WTC11 (cell line): Measurements from ENCODE around the gene FARP2. TPM values are rescaled to one million over a fixed set of nuclear protein-coding genes. Genes with fewer than 3 reads are reported as not detected.
A peak's percentile ranks its signal among the peaks of the same experiment; 100 is the strongest.

Source experiments
- ATAC-seq: fragments of 200-7000 bp; cut with Tn5 transposase; 2 replicates; pipeline ENCODE4 v1.10.0; 2021; ENCODE audit warnings: mild to moderate bottlenecking, moderate library complexity
- CTCF ChIA-PET: fragments of 300-600 bp; sonication (Branson Sonifier 250); formaldehyde crosslinking; loops from one replicate; lab custom pipeline; 2021; ENCODE audit warnings: antibody characterized with exemption; lab: Charles Lee
- POLR2A ChIA-PET: fragments of 350-600 bp; sonication (Branson Sonifier 250); formaldehyde crosslinking; loops from one replicate; lab custom pipeline; 2021; ENCODE audit warnings: antibody characterized with exemption; lab: Charles Lee
- DNase-seq: peaks from one replicate; pipeline ENCODE4 v3.0.0; 2021; ENCODE audit warnings: low spot score
- H3K27ac Mint-ChIP-seq: 2 replicates; pipeline ENCODE4 v1.8.0; 2021; ENCODE audit warnings: mixed read lengths
- H3K27me3 Mint-ChIP-seq: 2 replicates; pipeline ENCODE4 v1.8.0; 2021; ENCODE audit warnings: low read depth, mild to moderate bottlenecking, moderate library complexity, mixed read lengths
- H3K36me3 Mint-ChIP-seq: 2 replicates; pipeline ENCODE4 v1.8.0; 2021; ENCODE audit warnings: mixed read lengths
- H3K4me1 Mint-ChIP-seq: 2 replicates; pipeline ENCODE4 v1.8.0; 2022; ENCODE audit warnings: mixed read lengths
- H3K4me3 Mint-ChIP-seq: 2 replicates; pipeline ENCODE4 v1.8.0; 2021; ENCODE audit warnings: mild to moderate bottlenecking, moderate library complexity, mixed read lengths
- H3K9me3 Mint-ChIP-seq: 2 replicates; pipeline ENCODE4 v1.8.0; 2021; ENCODE audit warnings: mixed read lengths
- ATF1 ChIP-seq: sonication (generic); formaldehyde crosslinking; IDR thresholded peaks from 2 replicates; pipeline ENCODE4 v1.8.1; 2023; ENCODE audit warnings: mild to moderate bottlenecking, moderate library complexity, missing genetic modification reagents
- EMX1 ChIP-seq: fragments of 250-450 bp; sonication (Bioruptor Pico); IDR thresholded peaks from 2 replicates; pipeline ENCODE4 v1.8.0; 2021; ENCODE audit warnings: mild to moderate bottlenecking
- FOXP1 ChIP-seq: sonication (generic); formaldehyde crosslinking; IDR thresholded peaks from 2 replicates; pipeline ENCODE4 v1.8.0; 2022; ENCODE audit warnings: missing genetic modification reagents, mild to moderate bottlenecking, moderate library complexity, borderline replicate concordance
- GABPB1 ChIP-seq: sonication (generic); formaldehyde crosslinking; IDR thresholded peaks from 2 replicates; pipeline ENCODE4 v1.8.1; 2023; ENCODE audit warnings: mild to moderate bottlenecking, missing genetic modification reagents
- HMGA2 ChIP-seq: fragments of 250-450 bp; sonication (Bioruptor Pico); IDR thresholded peaks from 2 replicates; pipeline ENCODE4 v1.4.0; 2021; ENCODE audit warnings: mild to moderate bottlenecking, moderate library complexity
- MYBL2 ChIP-seq: sonication (generic); formaldehyde crosslinking; IDR thresholded peaks from 2 replicates; pipeline ENCODE4 v1.8.1; 2023; ENCODE audit warnings: mild to moderate bottlenecking, moderate library complexity, missing genetic modification reagents
- NFATC4 ChIP-seq: fragments of 250-450 bp; sonication (Bioruptor Pico); IDR thresholded peaks from 2 replicates; pipeline ENCODE4 v1.9.0; 2021; ENCODE audit warnings: mild to moderate bottlenecking
- NFE2L1 ChIP-seq: sonication (generic); formaldehyde crosslinking; IDR thresholded peaks from 2 replicates; pipeline ENCODE4 v1.8.1; 2023; ENCODE audit warnings: missing genetic modification reagents
- NFYB ChIP-seq: sonication (generic); formaldehyde crosslinking; conservative IDR thresholded peaks from 2 replicates; pipeline ENCODE4 v1.8.0; 2022; ENCODE audit warnings: low read depth, missing genetic modification reagents
- NR1H2 ChIP-seq: sonication (generic); formaldehyde crosslinking; IDR thresholded peaks from 2 replicates; pipeline ENCODE4 v1.9.0; 2021; ENCODE audit warnings: mild to moderate bottlenecking, moderate library complexity, missing genetic modification reagents
- RELA ChIP-seq: sonication (generic); formaldehyde crosslinking; IDR thresholded peaks from 2 replicates; pipeline ENCODE4 v1.8.1; 2022; ENCODE audit warnings: missing genetic modification reagents, mild to moderate bottlenecking, borderline replicate concordance
- SOX15 ChIP-seq: fragments of 250-450 bp; sonication (Bioruptor Pico); IDR thresholded peaks from 2 replicates; pipeline ENCODE4 v1.9.0; 2021; ENCODE audit warnings: mild to moderate bottlenecking
- TCF7 ChIP-seq: sonication (generic); formaldehyde crosslinking; IDR thresholded peaks from 2 replicates; pipeline ENCODE4 v1.8.0; 2022; ENCODE audit warnings: mild to moderate bottlenecking, low read depth, missing genetic modification reagents, moderate library complexity
- TP53 ChIP-seq: sonication (generic); formaldehyde crosslinking; IDR thresholded peaks from 2 replicates; pipeline ENCODE4 v1.8.1; 2023; ENCODE audit warnings: mild to moderate bottlenecking, missing genetic modification reagents
- total RNA-seq: library from RNA; stranded (reverse); gene quantifications from 3 replicates; pipeline ENCODE4 v1.2.3, GENCODE V29; 2021
- TF ChIP-seq, protein P1 (sequence below): sonication (generic); formaldehyde crosslinking; IDR thresholded peaks from 2 replicates; pipeline ENCODE4 v1.8.0; 2022; ENCODE audit warnings: missing genetic modification reagents
- TF ChIP-seq, protein P2 (sequence below): sonication (generic); formaldehyde crosslinking; conservative IDR thresholded peaks from 2 replicates; pipeline ENCODE4 v1.8.1; 2022; ENCODE audit warnings: mild to moderate bottlenecking, missing genetic modification reagents
- TF ChIP-seq, protein P3 (sequence below): sonication (generic); formaldehyde crosslinking; IDR thresholded peaks from 2 replicates; pipeline ENCODE4 v1.8.1; 2022; ENCODE audit warnings: low read depth, mild to moderate bottlenecking, moderate library complexity, missing genetic modification reagents, borderline replicate concordance
- TF ChIP-seq, protein P4 (sequence below): fragments of 250-450 bp; sonication (Bioruptor Pico); IDR thresholded peaks from 2 replicates; pipeline ENCODE4 v1.9.0; 2021; ENCODE audit warnings: mild to moderate bottlenecking, borderline replicate concordance
- TF ChIP-seq, protein P5 (sequence below): sonication (generic); formaldehyde crosslinking; IDR thresholded peaks from 2 replicates; pipeline ENCODE4 v1.8.0; 2023; ENCODE audit warnings: mild to moderate bottlenecking, missing genetic modification reagents

Gene FARP2
- total RNA-seq, 1 experiment from 2014 or later = 37.8 TPM

DNA sequence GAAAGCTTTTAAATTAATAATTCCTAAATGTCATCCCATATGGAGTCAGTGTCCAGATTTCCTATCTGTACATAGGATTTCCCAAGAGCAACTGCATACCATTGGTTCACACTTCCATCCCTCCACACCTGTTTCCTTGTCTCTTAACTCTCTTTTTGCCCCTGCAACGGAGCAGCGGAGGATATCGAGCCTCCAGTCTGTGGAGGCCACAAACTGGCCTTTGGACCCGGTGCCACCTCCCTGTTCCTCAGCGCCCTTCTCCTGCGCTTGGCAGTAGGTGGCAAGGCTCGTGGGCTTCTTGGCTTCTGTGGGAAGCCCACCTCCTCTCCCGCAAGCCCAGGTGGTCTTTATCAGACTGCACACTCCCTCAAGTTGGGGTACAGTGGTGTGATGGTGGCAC, 176.1 kb downstream of the FARP2 start:
- ATAC-seq = no peak
- H3K27ac Mint-ChIP-seq = no peak overlapping the region

DNA sequence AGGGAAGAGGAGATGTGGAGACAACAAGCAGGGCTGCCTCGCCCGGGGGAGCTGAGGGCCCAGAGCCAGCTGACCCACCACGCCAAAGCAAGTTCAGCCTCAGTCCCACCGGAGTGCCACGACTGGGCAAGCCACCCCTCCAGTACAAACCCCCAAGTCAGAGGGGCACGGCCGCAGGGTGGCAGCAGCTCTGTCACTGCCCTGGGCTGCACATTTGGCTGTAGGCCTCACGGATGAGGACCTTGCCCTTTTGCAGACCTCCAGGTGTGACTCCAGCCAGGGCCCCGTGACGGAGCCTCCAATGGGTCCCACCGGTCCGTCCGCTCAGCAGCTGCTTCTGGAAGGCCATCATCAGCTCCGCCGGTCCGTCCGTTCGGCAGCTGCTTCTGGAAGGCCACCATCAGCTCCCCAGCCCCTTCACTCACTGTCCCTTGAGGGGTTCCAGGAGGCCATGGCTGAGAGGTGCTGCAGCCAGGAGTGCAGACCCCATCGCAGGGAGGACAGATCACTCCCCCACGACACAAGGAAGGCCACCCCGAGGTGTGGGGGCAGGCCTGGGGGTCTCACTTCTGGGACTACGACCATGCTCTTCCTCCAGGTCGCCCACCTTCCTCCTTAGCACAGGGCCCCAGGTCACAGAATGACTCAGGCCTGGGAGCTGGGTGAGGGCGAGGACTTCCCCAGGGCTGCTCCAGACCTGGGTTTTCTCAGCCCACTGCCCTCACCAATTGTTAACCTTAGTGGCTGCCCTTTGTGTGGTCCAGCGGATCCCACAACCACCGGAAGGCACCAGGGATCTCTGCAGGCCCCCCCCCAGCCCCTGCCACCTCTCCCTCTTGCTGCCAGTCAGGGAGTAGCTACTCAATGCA, 176.9 kb downstream of the FARP2 start:
- Mint-ChIP-seq H3K27me3 (peaks cover 2% of the 10 kb centered on the region; the same call in 1 of the 2 replicates), H3K36me3 (no peaks in the 10 kb centered on the region), H3K4me3 (no peak overlapping the region), H3K27ac (no peak overlapping the region), H3K4me1 (no peaks in the 10 kb centered on the region), H3K9me3 (no peaks in the 10 kb centered on the region)
- no peak for TF ChIP-seq NR1H2
- no peak for TF ChIP-seq HMGA2 (CRISPR knock-in tag)
- 0 out of 2 replicates have a peak, but pooled peaks have one; percentile 10 for TF ChIP-seq GABPB1 (CRISPR knock-in tag)
- ChIA-PET CTCF (no interaction called here), POLR2A (interaction anchor here (0.6 kb wide), 1 partner anchor 196 kb away, joined by 8 read pairs; no protein-coding TSS in a partner anchor)
- ATAC-seq = no peak
- DNase-seq = no peak

More for the DNA sequence above, 176.1 kb downstream of the FARP2 start:
- DNase-seq = no peak
- CTCF ChIA-PET = no interaction called here
- Mint-ChIP-seq H3K27me3 (peaks cover 2% of the 10 kb centered on the region; the same call in 1 of the 2 replicates), H3K4me1 (no peaks in the 10 kb centered on the region), H3K4me3 (no peak overlapping the region), H3K36me3 (no peaks in the 10 kb centered on the region), H3K9me3 (no peaks in the 10 kb centered on the region)
- POLR2A ChIA-PET = no interaction called here
- no peak for TF ChIP-seq NFYB (CRISPR knock-in tag)

DNA sequence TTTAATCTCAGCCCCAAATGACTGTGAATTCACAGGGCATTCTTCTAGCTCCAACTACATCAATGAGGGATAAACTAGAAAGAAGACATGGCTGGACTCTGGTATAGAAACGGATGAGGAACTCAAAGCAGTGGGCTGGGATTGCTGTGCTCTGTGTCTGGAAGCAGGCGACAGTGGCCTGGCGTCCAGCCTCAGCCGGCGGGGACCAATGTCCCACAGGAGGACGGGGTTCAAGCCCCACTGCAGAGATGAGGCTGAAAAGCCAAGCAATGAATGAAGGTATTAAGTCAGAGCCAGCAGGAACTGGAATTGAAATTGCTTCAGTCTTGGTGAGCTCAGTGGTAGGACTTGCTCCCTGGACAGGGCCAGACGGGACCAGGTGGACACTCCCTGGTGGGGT, 178.2 kb downstream of the FARP2 start:
- Mint-ChIP-seq H3K27me3 (peaks cover 2% of the 10 kb centered on the region), H3K4me1 (no peaks in the 10 kb centered on the region), H3K27ac (peak overlapping the region; percentile 70; the same call in 1 of the 2 replicates), H3K36me3 (no peaks in the 10 kb centered on the region), H3K9me3 (no peaks in the 10 kb centered on the region), H3K4me3 (no peak overlapping the region)
- ATAC-seq = no peak
- POLR2A ChIA-PET = no interaction called here
- CTCF ChIA-PET = no interaction called here
- no peak for DNase-seq
- TF ChIP-seq NFYB (CRISPR knock-in tag) (no peak), EMX1 (CRISPR knock-in tag) (no peak), FOXP1 (no peak), SOX15 (no peak), RELA (CRISPR knock-in tag) (no peak), NFE2L1 (CRISPR knock-in tag) (no peak), ATF1 (CRISPR knock-in tag) (no peak), MYBL2 (CRISPR knock-in tag) (no peak), TP53 (CRISPR knock-in tag) (no peak), NFATC4 (CRISPR knock-in tag) (no peak), TCF7 (CRISPR knock-in tag) (no peak)
- TF ChIP-seq, protein P1, sequence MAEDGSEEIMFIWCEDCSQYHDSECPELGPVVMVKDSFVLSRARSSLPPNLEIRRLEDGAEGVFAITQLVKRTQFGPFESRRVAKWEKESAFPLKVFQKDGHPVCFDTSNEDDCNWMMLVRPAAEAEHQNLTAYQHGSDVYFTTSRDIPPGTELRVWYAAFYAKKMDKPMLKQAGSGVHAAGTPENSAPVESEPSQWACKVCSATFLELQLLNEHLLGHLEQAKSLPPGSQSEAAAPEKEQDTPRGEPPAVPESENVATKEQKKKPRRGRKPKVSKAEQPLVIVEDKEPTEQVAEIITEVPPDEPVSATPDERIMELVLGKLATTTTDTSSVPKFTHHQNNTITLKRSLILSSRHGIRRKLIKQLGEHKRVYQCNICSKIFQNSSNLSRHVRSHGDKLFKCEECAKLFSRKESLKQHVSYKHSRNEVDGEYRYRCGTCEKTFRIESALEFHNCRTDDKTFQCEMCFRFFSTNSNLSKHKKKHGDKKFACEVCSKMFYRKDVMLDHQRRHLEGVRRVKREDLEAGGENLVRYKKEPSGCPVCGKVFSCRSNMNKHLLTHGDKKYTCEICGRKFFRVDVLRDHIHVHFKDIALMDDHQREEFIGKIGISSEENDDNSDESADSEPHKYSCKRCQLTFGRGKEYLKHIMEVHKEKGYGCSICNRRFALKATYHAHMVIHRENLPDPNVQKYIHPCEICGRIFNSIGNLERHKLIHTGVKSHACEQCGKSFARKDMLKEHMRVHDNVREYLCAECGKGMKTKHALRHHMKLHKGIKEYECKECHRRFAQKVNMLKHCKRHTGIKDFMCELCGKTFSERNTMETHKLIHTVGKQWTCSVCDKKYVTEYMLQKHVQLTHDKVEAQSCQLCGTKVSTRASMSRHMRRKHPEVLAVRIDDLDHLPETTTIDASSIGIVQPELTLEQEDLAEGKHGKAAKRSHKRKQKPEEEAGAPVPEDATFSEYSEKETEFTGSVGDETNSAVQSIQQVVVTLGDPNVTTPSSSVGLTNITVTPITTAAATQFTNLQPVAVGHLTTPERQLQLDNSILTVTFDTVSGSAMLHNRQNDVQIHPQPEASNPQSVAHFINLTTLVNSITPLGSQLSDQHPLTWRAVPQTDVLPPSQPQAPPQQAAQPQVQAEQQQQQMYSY (CRISPR knock-in tag) = no peak
- TF ChIP-seq, protein P2, sequence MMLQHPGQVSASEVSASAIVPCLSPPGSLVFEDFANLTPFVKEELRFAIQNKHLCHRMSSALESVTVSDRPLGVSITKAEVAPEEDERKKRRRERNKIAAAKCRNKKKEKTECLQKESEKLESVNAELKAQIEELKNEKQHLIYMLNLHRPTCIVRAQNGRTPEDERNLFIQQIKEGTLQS (CRISPR knock-in tag) = no peak
- TF ChIP-seq, protein P3, sequence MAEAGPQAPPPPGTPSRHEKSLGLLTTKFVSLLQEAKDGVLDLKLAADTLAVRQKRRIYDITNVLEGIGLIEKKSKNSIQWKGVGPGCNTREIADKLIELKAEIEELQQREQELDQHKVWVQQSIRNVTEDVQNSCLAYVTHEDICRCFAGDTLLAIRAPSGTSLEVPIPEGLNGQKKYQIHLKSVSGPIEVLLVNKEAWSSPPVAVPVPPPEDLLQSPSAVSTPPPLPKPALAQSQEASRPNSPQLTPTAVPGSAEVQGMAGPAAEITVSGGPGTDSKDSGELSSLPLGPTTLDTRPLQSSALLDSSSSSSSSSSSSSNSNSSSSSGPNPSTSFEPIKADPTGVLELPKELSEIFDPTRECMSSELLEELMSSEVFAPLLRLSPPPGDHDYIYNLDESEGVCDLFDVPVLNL = no peak
- TF ChIP-seq, protein P4, sequence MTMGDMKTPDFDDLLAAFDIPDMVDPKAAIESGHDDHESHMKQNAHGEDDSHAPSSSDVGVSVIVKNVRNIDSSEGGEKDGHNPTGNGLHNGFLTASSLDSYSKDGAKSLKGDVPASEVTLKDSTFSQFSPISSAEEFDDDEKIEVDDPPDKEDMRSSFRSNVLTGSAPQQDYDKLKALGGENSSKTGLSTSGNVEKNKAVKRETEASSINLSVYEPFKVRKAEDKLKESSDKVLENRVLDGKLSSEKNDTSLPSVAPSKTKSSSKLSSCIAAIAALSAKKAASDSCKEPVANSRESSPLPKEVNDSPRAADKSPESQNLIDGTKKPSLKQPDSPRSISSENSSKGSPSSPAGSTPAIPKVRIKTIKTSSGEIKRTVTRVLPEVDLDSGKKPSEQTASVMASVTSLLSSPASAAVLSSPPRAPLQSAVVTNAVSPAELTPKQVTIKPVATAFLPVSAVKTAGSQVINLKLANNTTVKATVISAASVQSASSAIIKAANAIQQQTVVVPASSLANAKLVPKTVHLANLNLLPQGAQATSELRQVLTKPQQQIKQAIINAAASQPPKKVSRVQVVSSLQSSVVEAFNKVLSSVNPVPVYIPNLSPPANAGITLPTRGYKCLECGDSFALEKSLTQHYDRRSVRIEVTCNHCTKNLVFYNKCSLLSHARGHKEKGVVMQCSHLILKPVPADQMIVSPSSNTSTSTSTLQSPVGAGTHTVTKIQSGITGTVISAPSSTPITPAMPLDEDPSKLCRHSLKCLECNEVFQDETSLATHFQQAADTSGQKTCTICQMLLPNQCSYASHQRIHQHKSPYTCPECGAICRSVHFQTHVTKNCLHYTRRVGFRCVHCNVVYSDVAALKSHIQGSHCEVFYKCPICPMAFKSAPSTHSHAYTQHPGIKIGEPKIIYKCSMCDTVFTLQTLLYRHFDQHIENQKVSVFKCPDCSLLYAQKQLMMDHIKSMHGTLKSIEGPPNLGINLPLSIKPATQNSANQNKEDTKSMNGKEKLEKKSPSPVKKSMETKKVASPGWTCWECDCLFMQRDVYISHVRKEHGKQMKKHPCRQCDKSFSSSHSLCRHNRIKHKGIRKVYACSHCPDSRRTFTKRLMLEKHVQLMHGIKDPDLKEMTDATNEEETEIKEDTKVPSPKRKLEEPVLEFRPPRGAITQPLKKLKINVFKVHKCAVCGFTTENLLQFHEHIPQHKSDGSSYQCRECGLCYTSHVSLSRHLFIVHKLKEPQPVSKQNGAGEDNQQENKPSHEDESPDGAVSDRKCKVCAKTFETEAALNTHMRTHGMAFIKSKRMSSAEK (CRISPR knock-in tag) = no peak
- TF ChIP-seq, protein P5, sequence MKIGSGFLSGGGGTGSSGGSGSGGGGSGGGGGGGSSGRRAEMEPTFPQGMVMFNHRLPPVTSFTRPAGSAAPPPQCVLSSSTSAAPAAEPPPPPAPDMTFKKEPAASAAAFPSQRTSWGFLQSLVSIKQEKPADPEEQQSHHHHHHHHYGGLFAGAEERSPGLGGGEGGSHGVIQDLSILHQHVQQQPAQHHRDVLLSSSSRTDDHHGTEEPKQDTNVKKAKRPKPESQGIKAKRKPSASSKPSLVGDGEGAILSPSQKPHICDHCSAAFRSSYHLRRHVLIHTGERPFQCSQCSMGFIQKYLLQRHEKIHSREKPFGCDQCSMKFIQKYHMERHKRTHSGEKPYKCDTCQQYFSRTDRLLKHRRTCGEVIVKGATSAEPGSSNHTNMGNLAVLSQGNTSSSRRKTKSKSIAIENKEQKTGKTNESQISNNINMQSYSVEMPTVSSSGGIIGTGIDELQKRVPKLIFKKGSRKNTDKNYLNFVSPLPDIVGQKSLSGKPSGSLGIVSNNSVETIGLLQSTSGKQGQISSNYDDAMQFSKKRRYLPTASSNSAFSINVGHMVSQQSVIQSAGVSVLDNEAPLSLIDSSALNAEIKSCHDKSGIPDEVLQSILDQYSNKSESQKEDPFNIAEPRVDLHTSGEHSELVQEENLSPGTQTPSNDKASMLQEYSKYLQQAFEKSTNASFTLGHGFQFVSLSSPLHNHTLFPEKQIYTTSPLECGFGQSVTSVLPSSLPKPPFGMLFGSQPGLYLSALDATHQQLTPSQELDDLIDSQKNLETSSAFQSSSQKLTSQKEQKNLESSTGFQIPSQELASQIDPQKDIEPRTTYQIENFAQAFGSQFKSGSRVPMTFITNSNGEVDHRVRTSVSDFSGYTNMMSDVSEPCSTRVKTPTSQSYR = no peak
